BLaER1 (cell line): ENCODE data around the gene SMYD4.
A peak's percentile ranks its signal among the peaks of the same experiment; 100 is the strongest.

Experiments
- H3K27ac ChIP-seq: shearing (Covaris generic); formaldehyde crosslinking; 2 replicates; pipeline ENCODE4 v1.8.1; 2022
- H3K27me3 ChIP-seq: shearing (Covaris generic); formaldehyde crosslinking; 2 replicates; pipeline ENCODE4 v1.8.1; 2022
- H3K36me3 ChIP-seq: shearing (Covaris generic); formaldehyde crosslinking; 2 replicates; pipeline ENCODE4 v1.8.1; 2022
- H3K4me1 ChIP-seq: shearing (Covaris generic); formaldehyde crosslinking; 2 replicates; pipeline ENCODE4 v1.8.1; 2022
- H3K4me2 ChIP-seq: shearing (Covaris generic); formaldehyde crosslinking; 2 replicates; pipeline ENCODE4 v1.8.1; 2022
- H3K4me3 ChIP-seq: shearing (Covaris generic); formaldehyde crosslinking; 2 replicates; pipeline ENCODE4 v1.8.1; 2022
- H3K9ac ChIP-seq: shearing (Covaris generic); formaldehyde crosslinking; 2 replicates; pipeline ENCODE4 v1.8.1; 2022
- H3K9me3 ChIP-seq: shearing (Covaris generic); formaldehyde crosslinking; 2 replicates; pipeline ENCODE4 v1.8.1; 2022
- H4K20me1 ChIP-seq: shearing (Covaris generic); formaldehyde crosslinking; 2 replicates; pipeline ENCODE4 v1.8.1; 2022
- Cebpa-rat ChIP-seq: shearing (Covaris generic); IDR thresholded peaks from 2 replicates; pipeline ENCODE4 v1.8.1; 2022

SMYD4 gene

DNA sequence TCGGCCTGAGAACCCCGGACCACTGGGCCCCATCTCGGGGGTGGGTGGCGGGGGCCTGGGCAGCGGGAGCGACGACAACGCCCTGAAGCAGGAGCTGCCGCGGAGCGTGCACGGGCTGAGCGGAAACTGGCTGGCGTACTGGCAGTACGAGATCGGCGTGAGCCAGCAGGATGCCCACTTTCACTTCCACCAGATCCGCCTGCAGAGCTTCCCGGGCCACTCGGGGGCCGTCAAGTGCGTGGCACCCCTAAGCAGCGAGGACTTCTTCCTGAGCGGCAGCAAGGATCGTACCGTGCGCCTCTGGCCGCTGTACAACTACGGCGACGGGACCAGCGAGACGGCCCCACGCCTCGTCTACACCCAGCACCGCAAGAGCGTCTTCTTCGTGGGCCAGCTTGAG, 95.9 kb downstream of the SMYD4 start:
- H3K27me3 ChIP-seq, result no peaks in the 10 kb centered on the region
- peaks cover 79% of the 10 kb centered on the region for H3K4me1 ChIP-seq
- peaks cover 58% of the 10 kb centered on the region for H3K36me3 ChIP-seq
- H4K20me1 ChIP-seq, result no peaks in the 10 kb centered on the region
- H3K9me3 ChIP-seq, result no peaks in the 10 kb centered on the region
- peak overlapping the region; percentile 44 for H3K27ac ChIP-seq
- no peak overlapping the region for H3K9ac ChIP-seq
- H3K4me3 ChIP-seq, result no peak overlapping the region
- peak overlapping the region; percentile 75 for H3K4me2 ChIP-seq
- TF ChIP-seq Cebpa-rat, result no peak

DNA sequence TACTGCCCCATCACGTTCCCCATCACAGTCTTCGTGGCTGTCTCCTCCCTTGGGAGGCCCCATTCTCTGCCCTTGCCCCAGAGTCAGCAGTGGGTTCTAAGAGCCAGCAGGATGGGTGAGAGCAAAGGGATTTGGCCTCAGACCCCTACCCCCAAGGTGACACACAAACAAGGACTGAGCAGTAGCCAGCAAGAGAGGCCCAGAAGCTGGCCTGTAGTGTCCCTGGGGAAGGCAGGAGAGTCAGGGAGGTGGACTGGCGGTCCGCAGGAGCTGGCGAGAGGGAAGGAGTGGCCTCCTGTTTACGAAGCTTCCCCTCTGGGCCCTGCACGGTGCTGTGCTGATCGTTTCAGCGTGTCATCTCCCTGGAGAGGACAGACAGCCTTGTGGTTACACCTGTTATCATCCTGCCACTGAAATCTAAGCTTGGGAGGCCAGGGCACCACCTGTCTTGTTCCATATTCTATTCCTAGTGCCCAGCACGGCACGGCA, 96.8 kb downstream of the SMYD4 start:
- 0 out of 2 replicates have a peak overlapping the region, but pooled peaks have one; percentile 32 for H3K9ac ChIP-seq
- peak overlapping the region; percentile 75 for H3K4me2 ChIP-seq
- no peak for TF ChIP-seq Cebpa-rat
- peak overlapping the region; percentile 64 for H3K27ac ChIP-seq
- H3K36me3 ChIP-seq, result peaks cover 62% of the 10 kb centered on the region
- H3K9me3 ChIP-seq, result no peaks in the 10 kb centered on the region
- H4K20me1 ChIP-seq, result no peaks in the 10 kb centered on the region
- H3K4me1 ChIP-seq, result peaks cover 88% of the 10 kb centered on the region
- H3K27me3 ChIP-seq, result no peaks in the 10 kb centered on the region
- H3K4me3 ChIP-seq, result no peak overlapping the region

DNA sequence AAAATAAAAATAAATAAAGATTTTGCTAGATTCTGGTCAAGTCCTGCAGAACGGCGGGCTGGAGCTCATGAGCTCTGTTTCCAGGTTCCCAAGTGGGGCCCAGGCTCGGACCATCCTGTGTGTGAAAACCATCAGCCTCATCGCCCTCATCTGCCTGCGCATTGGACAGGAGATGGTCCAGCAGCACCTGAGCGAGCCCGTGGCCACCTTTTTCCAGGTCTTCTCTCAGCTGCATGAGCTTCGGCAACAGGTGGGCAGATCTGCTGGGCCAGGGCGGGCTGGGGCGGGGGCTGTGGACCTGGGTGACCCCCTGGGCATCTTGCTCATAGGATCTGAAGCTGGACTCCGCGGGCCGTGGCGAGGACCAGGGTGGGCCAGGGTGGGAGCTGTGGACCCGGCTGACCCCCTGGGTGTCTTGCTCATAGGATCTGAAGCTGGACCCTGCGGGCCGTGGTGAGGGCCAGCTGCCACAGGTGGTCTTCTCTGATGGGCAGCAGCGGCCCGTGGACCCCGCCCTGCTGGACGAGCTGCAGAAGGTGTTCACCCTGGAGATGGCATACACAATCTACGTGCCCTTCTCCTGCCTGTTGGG, 97.4 kb downstream of the SMYD4 start:
- Histone ChIP-seq H3K36me3 (peaks cover 62% of the 10 kb centered on the region), H3K4me1 (peaks cover 94% of the 10 kb centered on the region), H3K4me2 (peak overlapping the region; percentile 75), H3K27me3 (no peaks in the 10 kb centered on the region), H3K9me3 (no peaks in the 10 kb centered on the region), H3K4me3 (no peak overlapping the region), H4K20me1 (no peaks in the 10 kb centered on the region), H3K27ac (peak overlapping the region; percentile 64), H3K9ac (0 out of 2 replicates have a peak overlapping the region, but pooled peaks have one; percentile 32)
- no peak for TF ChIP-seq Cebpa-rat

DNA sequence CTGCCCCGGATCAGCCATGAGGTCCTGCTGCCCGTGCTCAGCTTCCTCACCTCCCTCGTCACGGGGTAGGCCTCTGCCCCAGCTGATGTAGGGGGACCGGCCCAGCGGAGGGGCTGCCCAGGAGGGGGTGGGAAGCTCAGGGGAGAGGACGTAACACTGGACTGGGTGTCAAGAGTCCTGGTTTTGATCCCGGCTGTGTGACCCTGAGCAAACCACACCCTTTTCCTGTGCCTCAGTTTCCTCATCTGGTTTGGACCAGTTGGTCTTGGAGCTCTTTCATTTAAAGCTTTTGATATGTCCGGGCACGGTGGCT, 98.6 kb downstream of the SMYD4 start:
- H3K4me1 ChIP-seq, result peaks cover 95% of the 10 kb centered on the region
- TF ChIP-seq Cebpa-rat, result no peak
- peaks cover 65% of the 10 kb centered on the region for H3K36me3 ChIP-seq
- no peaks in the 10 kb centered on the region for H4K20me1 ChIP-seq
- no peaks in the 10 kb centered on the region for H3K9me3 ChIP-seq
- no peak overlapping the region for H3K9ac ChIP-seq
- no peak overlapping the region for H3K4me2 ChIP-seq
- 0 out of 2 replicates have a peak overlapping the region, but pooled peaks have one; percentile 35 for H3K27ac ChIP-seq
- H3K27me3 ChIP-seq, result no peaks in the 10 kb centered on the region
- no peak overlapping the region for H3K4me3 ChIP-seq

DNA sequence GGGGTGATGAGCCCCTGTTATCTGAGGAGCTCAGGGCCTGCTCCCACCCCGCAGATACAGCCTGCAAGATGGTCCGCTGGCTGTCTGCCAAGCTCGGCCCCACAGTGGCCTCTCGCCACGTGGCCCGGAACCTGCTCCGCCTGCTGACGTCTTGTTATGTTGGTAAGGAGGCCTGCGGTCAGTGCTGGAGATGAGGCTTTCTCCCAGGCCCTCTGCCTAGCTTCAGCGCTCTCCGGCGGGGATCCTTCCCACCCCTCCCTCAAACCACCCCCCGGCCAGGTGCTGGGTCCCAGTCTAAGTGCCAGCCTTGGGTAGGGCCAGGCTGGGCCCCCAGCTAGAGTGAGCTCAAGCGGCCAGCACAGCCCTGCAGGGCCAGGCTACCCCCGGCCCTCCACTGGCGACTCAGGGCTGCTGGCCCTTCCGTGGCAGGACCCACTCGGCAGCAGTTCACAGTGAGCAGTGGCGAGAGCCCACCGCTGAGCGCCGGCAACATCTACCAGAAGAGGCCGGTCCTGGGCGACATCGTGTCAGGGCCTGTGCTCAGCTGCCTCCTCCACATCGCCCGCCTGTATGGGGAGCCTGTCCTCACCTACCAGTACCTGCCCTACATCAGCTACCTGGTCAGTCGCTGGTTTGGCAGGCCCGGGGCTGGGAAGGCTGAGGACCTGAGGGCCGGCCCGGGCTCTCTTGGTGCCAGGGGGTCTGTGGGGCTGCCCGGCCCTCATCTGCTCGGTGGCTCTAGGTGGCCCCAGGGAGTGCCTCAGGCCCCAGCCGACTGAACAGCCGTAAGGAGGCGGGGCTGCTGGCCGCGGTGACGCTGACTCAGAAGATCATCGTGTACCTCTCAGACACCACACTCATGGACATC, 99.1 kb downstream of the SMYD4 start:
- no peak for TF ChIP-seq Cebpa-rat
- no peak overlapping the region for H3K4me3 ChIP-seq
- H3K9ac ChIP-seq, result no peak overlapping the region
- H3K27ac ChIP-seq, result peak overlapping the region; percentile 35; the same call in 1 of the 2 replicates
- H3K36me3 ChIP-seq, result peaks cover 67% of the 10 kb centered on the region
- H3K9me3 ChIP-seq, result no peaks in the 10 kb centered on the region
- H3K4me2 ChIP-seq, result no peak overlapping the region
- peaks cover 95% of the 10 kb centered on the region for H3K4me1 ChIP-seq
- H4K20me1 ChIP-seq, result no peaks in the 10 kb centered on the region
- H3K27me3 ChIP-seq, result no peaks in the 10 kb centered on the region

DNA sequence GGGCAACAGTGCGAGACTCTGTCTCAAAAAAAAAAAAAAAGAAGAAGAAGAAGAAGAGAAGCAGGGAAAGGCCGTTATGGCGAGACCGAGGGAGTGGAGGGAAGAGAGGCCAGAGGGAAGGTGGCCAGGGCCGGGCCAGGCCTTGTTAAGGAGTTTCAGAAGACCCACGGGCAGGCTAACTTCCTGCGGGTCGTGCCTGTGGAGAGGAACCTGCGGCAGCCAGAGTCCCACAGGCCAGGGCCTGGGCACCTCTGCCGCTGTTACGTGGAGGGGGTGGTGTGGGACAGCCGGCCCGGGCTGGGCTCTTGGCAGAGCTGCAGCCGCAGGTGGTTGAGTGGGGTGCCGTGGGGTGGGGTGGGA, 99.8 kb downstream of the SMYD4 start:
- Histone ChIP-seq H3K4me2 (peak overlapping the region; percentile 19; the same call in 1 of the 2 replicates), H3K9me3 (no peaks in the 10 kb centered on the region), H3K4me1 (peaks cover 95% of the 10 kb centered on the region), H3K27ac (0 out of 2 replicates have a peak overlapping the region, but pooled peaks have one; percentile 6), H3K36me3 (peaks cover 64% of the 10 kb centered on the region), H3K27me3 (no peaks in the 10 kb centered on the region), H3K9ac (no peak overlapping the region), H4K20me1 (no peaks in the 10 kb centered on the region), H3K4me3 (no peak overlapping the region)
- TF ChIP-seq Cebpa-rat, result no peak
